ENCODE results near the gene HMCN1.

Gene HMCN1

DNA sequence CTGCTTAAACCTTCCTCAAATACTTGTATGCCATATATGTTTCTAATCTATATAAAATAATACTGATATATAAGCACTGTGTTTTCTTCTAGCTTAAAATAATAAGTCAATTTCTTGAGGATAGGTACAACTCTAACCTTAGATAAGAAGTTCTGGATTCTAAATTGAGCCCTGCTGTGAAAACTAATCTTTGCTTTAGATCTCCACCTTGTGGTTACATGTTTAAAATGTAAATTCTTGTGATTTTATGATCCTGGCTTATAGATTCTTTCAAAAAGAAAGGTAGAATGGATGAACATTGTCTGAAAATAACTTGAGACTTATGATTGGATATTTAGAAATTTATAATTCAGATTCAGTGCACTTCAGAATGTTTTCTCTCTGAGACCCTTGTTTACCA is 38.9 kb upstream of the HMCN1 start:
- no peak overlapping the region for H3K4me3 ChIP-seq (ENCODE audit: low read depth, low read length)
- peak; percentile 11 for DNase-seq (ENCODE audit: low read depth)

GRCh38 chr1:185696422-185697150 is 37.6 kb upstream of the HMCN1 start:
- TF ChIP-seq POLR2A (IDR thresholded peaks at IDR 0.05; ENCODE audit: extremely low read depth, insufficient read length) (no peak), MYC (IDR thresholded peaks at IDR 0.05; ENCODE audit: low read depth, low read length) (no peak)
- TF ChIP-seq, protein P1, sequence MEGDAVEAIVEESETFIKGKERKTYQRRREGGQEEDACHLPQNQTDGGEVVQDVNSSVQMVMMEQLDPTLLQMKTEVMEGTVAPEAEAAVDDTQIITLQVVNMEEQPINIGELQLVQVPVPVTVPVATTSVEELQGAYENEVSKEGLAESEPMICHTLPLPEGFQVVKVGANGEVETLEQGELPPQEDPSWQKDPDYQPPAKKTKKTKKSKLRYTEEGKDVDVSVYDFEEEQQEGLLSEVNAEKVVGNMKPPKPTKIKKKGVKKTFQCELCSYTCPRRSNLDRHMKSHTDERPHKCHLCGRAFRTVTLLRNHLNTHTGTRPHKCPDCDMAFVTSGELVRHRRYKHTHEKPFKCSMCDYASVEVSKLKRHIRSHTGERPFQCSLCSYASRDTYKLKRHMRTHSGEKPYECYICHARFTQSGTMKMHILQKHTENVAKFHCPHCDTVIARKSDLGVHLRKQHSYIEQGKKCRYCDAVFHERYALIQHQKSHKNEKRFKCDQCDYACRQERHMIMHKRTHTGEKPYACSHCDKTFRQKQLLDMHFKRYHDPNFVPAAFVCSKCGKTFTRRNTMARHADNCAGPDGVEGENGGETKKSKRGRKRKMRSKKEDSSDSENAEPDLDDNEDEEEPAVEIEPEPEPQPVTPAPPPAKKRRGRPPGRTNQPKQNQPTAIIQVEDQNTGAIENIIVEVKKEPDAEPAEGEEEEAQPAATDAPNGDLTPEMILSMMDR (IDR thresholded peaks at IDR 0.05; ENCODE audit: low read depth, low read length) = no peak
- TF ChIP-seq, protein P2, sequence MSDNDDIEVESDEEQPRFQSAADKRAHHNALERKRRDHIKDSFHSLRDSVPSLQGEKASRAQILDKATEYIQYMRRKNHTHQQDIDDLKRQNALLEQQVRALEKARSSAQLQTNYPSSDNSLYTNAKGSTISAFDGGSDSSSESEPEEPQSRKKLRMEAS (IDR thresholded peaks at IDR 0.05; ENCODE audit: low read depth, low read length) = no peak
- H3K4me3 ChIP-seq (ENCODE audit: low read depth, low read length) = no peak overlapping the region
- no peak for DNase-seq (ENCODE audit: low read depth)

More for the DNA sequence above, 38.9 kb upstream of the HMCN1 start:
- TF ChIP-seq, protein P1 (IDR thresholded peaks at IDR 0.05; ENCODE audit: low read depth, low read length) = no peak
- TF ChIP-seq, protein P2 (IDR thresholded peaks at IDR 0.05; ENCODE audit: low read depth, low read length) = no peak
- TF ChIP-seq MYC (IDR thresholded peaks at IDR 0.05; ENCODE audit: low read depth, low read length) (no peak), POLR2A (IDR thresholded peaks at IDR 0.05; ENCODE audit: extremely low read depth, insufficient read length) (no peak)

DNA sequence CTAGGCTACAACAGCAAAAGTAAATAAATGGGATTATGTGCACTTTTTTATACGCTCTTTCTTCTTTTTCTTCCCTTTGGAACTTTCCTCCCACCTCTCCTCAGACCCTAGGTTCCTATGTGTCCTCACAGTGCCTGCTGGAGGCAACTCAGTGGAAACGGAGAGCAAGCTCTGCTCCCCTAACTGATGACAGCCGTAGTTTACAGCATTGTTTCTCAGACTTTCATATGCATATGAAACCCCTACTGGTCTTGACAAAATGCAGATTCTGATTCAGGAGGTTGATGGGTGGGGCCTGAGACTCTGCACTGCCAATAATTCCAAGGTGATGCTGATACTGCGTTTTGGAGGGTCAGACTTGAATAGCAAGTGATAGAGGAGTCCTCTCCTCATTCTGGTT is 34.3 kb upstream of the HMCN1 start:
- H3K4me3 ChIP-seq (ENCODE audit: low read depth, low read length) = no peak overlapping the region
- TF ChIP-seq, protein P1 (IDR thresholded peaks at IDR 0.05; ENCODE audit: low read depth, low read length) = no peak
- TF ChIP-seq MYC (IDR thresholded peaks at IDR 0.05; ENCODE audit: low read depth, low read length) = no peak
- TF ChIP-seq POLR2A (IDR thresholded peaks at IDR 0.05; ENCODE audit: extremely low read depth, insufficient read length) = no peak
- TF ChIP-seq, protein P2 (IDR thresholded peaks at IDR 0.05; ENCODE audit: low read depth, low read length) = no peak
- DNase-seq (ENCODE audit: low read depth) = no peak

GRCh38 chr1:185701650-185702049 is 32.5 kb upstream of the HMCN1 start:
- H3K4me3 ChIP-seq (ENCODE audit: low read depth, low read length) = no peak overlapping the region
- TF ChIP-seq, protein P1 (IDR thresholded peaks at IDR 0.05; ENCODE audit: low read depth, low read length) = no peak
- TF ChIP-seq POLR2A (IDR thresholded peaks at IDR 0.05; ENCODE audit: extremely low read depth, insufficient read length) (no peak), MYC (IDR thresholded peaks at IDR 0.05; ENCODE audit: low read depth, low read length) (no peak)
- TF ChIP-seq, protein P2 (IDR thresholded peaks at IDR 0.05; ENCODE audit: low read depth, low read length) = no peak
- DNase-seq (ENCODE audit: low read depth) = no peak

DNA sequence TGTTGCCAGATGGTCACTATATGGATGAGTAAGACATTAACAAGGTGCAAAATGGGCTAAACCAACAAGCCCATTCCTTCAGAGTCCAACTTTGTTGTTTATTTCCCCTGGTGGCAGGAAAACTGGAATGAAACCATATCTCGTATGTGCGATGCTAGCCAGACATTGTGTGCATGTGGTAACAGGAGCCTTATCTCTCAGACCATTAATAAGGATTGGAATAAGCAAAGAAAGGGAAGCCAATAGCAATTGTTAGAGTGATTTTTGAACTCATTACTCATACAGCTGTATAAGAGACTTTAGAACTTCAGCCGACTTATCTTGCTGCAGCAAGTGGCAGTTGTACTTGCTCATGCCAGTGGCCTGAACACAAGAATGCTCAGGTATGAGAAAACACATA is 30.0 kb upstream of the HMCN1 start:
- no peak for TF ChIP-seq MYC (IDR thresholded peaks at IDR 0.05; ENCODE audit: low read depth, low read length)
- TF ChIP-seq, protein P2 (IDR thresholded peaks at IDR 0.05; ENCODE audit: low read depth, low read length) = no peak
- no peak for TF ChIP-seq POLR2A (IDR thresholded peaks at IDR 0.05; ENCODE audit: extremely low read depth, insufficient read length)
- TF ChIP-seq, protein P1 (IDR thresholded peaks at IDR 0.05; ENCODE audit: low read depth, low read length) = no peak
- no peak overlapping the region for H3K4me3 ChIP-seq (ENCODE audit: low read depth, low read length)
- no peak for DNase-seq (ENCODE audit: low read depth)
